Measurements from ENCODE around the gene LHX4. TPM values are rescaled to one million over a fixed set of nuclear protein-coding genes. Genes with fewer than 3 reads are reported as not detected.

LHX4 gene
- total RNA-seq, 2 donors from 2014 or later = not detected

DNA sequence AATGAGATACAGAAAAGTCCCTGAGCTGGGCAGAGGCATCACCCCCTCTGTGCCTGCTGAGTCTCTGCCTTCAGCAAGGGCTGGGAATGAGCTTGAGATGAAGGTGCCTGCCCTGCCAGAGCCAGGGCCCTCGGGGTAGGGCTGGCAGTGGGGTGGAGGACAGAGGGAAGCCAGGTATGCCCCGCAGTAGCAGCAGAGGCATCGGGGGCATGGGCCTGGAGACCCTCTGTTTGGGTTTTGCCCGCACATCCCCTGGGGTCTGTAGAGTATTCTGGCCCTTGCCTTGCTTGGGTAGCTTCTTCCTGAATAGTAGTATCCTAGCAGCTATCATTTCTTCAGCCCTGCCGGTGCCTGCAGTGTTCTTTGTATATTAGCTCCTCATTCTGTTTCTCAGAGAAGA lies 42.4 kb upstream of the LHX4 start:
- Histone ChIP-seq H3K36me3 (ENCODE audit: control insufficient read depth, insufficient read depth, low read length) (peaks cover 22% of the 10 kb centered on the region), H3K4me3 (ENCODE audit: low read length) (no peak overlapping the region), H3K27ac (ENCODE audit: low read depth, low read length) (no peak overlapping the region), H3K9ac (ENCODE audit: extremely low read depth, low read length, poor library complexity, severe bottlenecking) (no peak overlapping the region), H3K27me3 (ENCODE audit: control insufficient read depth, insufficient read depth, low read length, poor library complexity, severe bottlenecking) (no peaks in the 10 kb centered on the region), H3K4me1 (ENCODE audit: control insufficient read depth, insufficient read depth, low read length) (no peaks in the 10 kb centered on the region), H3K9me3 (ENCODE audit: control insufficient read depth, low read length) (no peaks in the 10 kb centered on the region)
- H3K4me1 Mint-ChIP-seq = peaks cover 3% of the 10 kb centered on the region
- 88 to 91% methylated on average over 5 of the region's 5 CpGs for WGBS, 2 experiments (ENCODE audit: insufficient coverage in 1 of 2, insufficient read length in 1 of 2)
- H3K27ac Mint-ChIP-seq = no peak overlapping the region
- H3K27me3 Mint-ChIP-seq (ENCODE audit: insufficient read depth) = peaks cover 4% of the 10 kb centered on the region
- no peak overlapping the region for H3K4me3 Mint-ChIP-seq
- H3K36me3 Mint-ChIP-seq (ENCODE audit: low read depth) = peaks cover 40% of the 10 kb centered on the region
- no peak for DNase-seq
- H3K9me3 Mint-ChIP-seq = no peaks in the 10 kb centered on the region
- TF ChIP-seq, protein P1, sequence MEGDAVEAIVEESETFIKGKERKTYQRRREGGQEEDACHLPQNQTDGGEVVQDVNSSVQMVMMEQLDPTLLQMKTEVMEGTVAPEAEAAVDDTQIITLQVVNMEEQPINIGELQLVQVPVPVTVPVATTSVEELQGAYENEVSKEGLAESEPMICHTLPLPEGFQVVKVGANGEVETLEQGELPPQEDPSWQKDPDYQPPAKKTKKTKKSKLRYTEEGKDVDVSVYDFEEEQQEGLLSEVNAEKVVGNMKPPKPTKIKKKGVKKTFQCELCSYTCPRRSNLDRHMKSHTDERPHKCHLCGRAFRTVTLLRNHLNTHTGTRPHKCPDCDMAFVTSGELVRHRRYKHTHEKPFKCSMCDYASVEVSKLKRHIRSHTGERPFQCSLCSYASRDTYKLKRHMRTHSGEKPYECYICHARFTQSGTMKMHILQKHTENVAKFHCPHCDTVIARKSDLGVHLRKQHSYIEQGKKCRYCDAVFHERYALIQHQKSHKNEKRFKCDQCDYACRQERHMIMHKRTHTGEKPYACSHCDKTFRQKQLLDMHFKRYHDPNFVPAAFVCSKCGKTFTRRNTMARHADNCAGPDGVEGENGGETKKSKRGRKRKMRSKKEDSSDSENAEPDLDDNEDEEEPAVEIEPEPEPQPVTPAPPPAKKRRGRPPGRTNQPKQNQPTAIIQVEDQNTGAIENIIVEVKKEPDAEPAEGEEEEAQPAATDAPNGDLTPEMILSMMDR (conservative IDR thresholded peaks at IDR 0.05) = no peak

DNA sequence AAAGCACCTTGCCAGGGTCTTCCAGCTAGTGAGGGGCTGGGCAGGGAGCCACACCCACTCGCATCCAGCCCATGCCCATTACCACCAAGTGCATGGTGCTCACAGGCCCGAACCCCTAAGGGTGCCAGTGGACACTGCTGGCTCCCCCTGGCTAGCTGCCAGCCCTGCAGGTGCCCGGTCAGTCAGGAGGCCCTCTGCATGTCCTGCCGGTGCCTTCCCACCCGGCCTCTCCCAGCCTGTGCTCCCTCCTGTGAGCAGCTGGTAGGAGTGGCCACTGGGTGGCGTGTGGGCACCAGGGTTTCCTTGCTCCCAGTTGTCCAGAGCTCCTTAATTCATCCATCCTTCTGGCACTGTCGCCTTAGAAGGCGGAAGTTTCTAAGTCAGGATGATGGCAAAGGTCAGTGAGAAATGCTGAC lies 42.0 kb upstream of the LHX4 start:
- H3K9me3 Mint-ChIP-seq = no peaks in the 10 kb centered on the region
- H3K9me3 ChIP-seq (ENCODE audit: control insufficient read depth, low read length) = no peaks in the 10 kb centered on the region
- H3K4me1 ChIP-seq (ENCODE audit: control insufficient read depth, insufficient read depth, low read length) = no peaks in the 10 kb centered on the region
- no peak overlapping the region for H3K9ac ChIP-seq (ENCODE audit: extremely low read depth, low read length, poor library complexity, severe bottlenecking)
- H3K27me3 ChIP-seq (ENCODE audit: control insufficient read depth, insufficient read depth, low read length, poor library complexity, severe bottlenecking) = no peaks in the 10 kb centered on the region
- H3K36me3 Mint-ChIP-seq (ENCODE audit: low read depth) = peaks cover 45% of the 10 kb centered on the region
- H3K4me3 Mint-ChIP-seq = no peak overlapping the region
- peaks cover 6% of the 10 kb centered on the region for H3K4me1 Mint-ChIP-seq
- peaks cover 5% of the 10 kb centered on the region for H3K27me3 Mint-ChIP-seq (ENCODE audit: insufficient read depth)
- peaks cover 22% of the 10 kb centered on the region for H3K36me3 ChIP-seq (ENCODE audit: control insufficient read depth, insufficient read depth, low read length)
- no peak overlapping the region for H3K27ac Mint-ChIP-seq
- H3K27ac ChIP-seq (ENCODE audit: low read depth, low read length) = no peak overlapping the region
- peak; percentile 92 for DNase-seq
- 43 to 46% methylated on average over 6 to 8 of the region's 8 CpGs for WGBS, 2 experiments (ENCODE audit: insufficient coverage in 1 of 2, insufficient read length in 1 of 2)
- H3K4me3 ChIP-seq (ENCODE audit: low read length) = no peak overlapping the region
- TF ChIP-seq, protein P1 (conservative IDR thresholded peaks at IDR 0.05) = peak; percentile 90

DNA sequence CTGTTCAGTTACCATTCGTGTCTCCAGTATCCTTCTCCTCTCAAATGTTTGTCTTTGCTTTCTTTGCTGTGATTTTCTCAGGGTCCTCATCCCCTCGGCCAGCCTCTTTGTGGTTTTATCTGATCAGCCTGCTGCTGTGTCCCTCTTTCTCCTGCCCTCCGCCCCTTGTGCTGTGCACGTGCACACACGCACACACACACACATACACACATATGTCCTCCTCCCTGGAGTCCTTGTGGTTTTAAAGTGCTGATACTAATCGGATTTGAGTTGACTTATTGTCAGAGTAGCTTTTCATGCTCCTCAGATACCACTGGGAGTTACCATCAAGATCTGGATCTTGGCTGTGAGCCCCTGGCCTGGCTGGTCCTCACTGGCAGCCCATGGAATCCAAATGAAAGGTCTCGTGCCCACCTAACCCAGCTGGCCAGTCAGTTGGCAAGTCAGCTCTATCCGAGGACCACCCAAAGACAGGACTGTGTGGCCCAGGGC lies 41.3 kb upstream of the LHX4 start:
- Mint-ChIP-seq H3K36me3 (ENCODE audit: low read depth) (peaks cover 48% of the 10 kb centered on the region), H3K9me3 (no peaks in the 10 kb centered on the region), H3K4me1 (peaks cover 8% of the 10 kb centered on the region), H3K27me3 (ENCODE audit: insufficient read depth) (peaks cover 8% of the 10 kb centered on the region), H3K27ac (no peak overlapping the region), H3K4me3 (no peak overlapping the region)
- Histone ChIP-seq H3K27ac (ENCODE audit: low read depth, low read length) (no peak overlapping the region), H3K4me3 (ENCODE audit: low read length) (no peak overlapping the region), H3K9ac (ENCODE audit: extremely low read depth, low read length, poor library complexity, severe bottlenecking) (no peak overlapping the region), H3K4me1 (ENCODE audit: control insufficient read depth, insufficient read depth, low read length) (no peaks in the 10 kb centered on the region), H3K27me3 (ENCODE audit: control insufficient read depth, insufficient read depth, low read length, poor library complexity, severe bottlenecking) (no peaks in the 10 kb centered on the region), H3K9me3 (ENCODE audit: control insufficient read depth, low read length) (no peaks in the 10 kb centered on the region), H3K36me3 (ENCODE audit: control insufficient read depth, insufficient read depth, low read length) (peaks cover 22% of the 10 kb centered on the region)
- 80 to 84% methylated on average over 8 of the region's 8 CpGs for WGBS, 2 experiments (ENCODE audit: insufficient coverage in 1 of 2, insufficient read length in 1 of 2)
- TF ChIP-seq, protein P1 (conservative IDR thresholded peaks at IDR 0.05) = no peak
- no peak for DNase-seq
